Loucy (cell line): Measurements from ENCODE around the gene SEMA5A.

ENCODE experiments used
- EZH2phosphoT487 ChIP-seq: fragments of 200-600 bp; IDR thresholded peaks from 2 replicates; pipeline ENCODE4 v1.6.1; 2018; ENCODE audit warnings: antibody characterized with exemption, mild to moderate bottlenecking, moderate library complexity, borderline replicate concordance
- TF ChIP-seq, protein P1 (sequence below): fragments of 200-600 bp; sonication (generic); conservative IDR thresholded peaks from 2 replicates; pipeline ENCODE4 v1.5.1; 2014; ENCODE audit warnings: mild to moderate bottlenecking, antibody characterized with exemption, low read length

DNA sequence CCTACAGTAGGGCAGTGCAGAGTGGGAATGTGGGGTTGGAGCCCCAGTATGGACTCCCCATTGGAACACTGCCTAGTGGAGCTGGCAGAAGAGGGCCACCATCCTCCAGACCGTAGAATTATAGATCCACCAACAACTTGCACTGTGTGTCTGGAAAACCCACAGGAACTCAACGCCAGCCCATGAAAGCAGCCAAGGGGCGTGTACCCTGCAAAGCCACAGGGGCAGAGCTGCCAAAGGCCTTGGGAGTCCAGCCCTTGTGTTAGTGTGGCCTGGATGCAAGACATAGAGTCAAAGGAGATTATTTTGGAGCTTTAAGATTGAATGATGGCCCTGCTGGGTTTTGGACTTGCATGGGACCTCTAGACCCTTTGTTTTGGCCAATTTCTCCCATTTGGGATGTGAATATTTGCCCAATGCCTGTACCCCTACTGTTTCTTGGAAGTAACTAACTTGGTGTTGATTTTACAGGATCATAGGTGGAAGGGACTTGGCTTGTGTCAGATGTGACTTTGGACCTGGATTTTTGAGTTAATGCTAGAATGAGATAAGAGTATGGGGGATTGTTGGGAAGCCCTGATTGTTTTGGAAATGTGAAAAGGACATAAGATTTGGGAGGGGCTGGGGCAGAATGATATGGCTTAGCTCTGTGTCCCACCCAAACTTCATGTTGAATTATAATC is 266.8 kb downstream of the SEMA5A start:
- no peak for TF ChIP-seq EZH2phosphoT487
- TF ChIP-seq, protein P1, sequence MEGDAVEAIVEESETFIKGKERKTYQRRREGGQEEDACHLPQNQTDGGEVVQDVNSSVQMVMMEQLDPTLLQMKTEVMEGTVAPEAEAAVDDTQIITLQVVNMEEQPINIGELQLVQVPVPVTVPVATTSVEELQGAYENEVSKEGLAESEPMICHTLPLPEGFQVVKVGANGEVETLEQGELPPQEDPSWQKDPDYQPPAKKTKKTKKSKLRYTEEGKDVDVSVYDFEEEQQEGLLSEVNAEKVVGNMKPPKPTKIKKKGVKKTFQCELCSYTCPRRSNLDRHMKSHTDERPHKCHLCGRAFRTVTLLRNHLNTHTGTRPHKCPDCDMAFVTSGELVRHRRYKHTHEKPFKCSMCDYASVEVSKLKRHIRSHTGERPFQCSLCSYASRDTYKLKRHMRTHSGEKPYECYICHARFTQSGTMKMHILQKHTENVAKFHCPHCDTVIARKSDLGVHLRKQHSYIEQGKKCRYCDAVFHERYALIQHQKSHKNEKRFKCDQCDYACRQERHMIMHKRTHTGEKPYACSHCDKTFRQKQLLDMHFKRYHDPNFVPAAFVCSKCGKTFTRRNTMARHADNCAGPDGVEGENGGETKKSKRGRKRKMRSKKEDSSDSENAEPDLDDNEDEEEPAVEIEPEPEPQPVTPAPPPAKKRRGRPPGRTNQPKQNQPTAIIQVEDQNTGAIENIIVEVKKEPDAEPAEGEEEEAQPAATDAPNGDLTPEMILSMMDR, result no peak
